Skeletal muscle satellite cell (primary cell): ENCODE results near the gene IL20RA.
"Not testable (repeated sequence)": the region's sequence is repeated elsewhere in the genome, so short reads cannot be mapped to it uniquely, and the experiment has no call there.

Source experiments
- H3K27me3 ChIP-seq: 2 replicates; pipeline ENCODE4 v1.7.0; 2013; ENCODE audit warnings: low read length; ENCODE audit not compliant: control insufficient read depth, insufficient read depth
- H3K36me3 ChIP-seq: 2 replicates; pipeline ENCODE4 v1.7.0; 2013; ENCODE audit warnings: mild to moderate bottlenecking, control low read depth, low read length; ENCODE audit not compliant: insufficient read depth
- H3K4me1 ChIP-seq: 2 replicates; pipeline ENCODE4 v1.7.0; 2013; ENCODE audit warnings: low read length; ENCODE audit not compliant: control insufficient read depth, insufficient read depth
- H3K4me2 ChIP-seq: 2 replicates; pipeline ENCODE4 v1.7.0; 2013; ENCODE audit warnings: mild to moderate bottlenecking, low read length
- H3K4me3 ChIP-seq: 2 replicates; pipeline ENCODE4 v1.7.0; 2013; ENCODE audit warnings: low read length
- H3K9ac ChIP-seq: 2 replicates; pipeline ENCODE4 v1.7.0; 2013; ENCODE audit warnings: mild to moderate bottlenecking, low read depth, low read length, moderate library complexity
- H3K9me3 ChIP-seq: replicated peaks from 2 replicates; pipeline ENCODE4 v1.7.0; 2013; ENCODE audit warnings: mild to moderate bottlenecking, control low read depth, low read length

IL20RA gene

DNA sequence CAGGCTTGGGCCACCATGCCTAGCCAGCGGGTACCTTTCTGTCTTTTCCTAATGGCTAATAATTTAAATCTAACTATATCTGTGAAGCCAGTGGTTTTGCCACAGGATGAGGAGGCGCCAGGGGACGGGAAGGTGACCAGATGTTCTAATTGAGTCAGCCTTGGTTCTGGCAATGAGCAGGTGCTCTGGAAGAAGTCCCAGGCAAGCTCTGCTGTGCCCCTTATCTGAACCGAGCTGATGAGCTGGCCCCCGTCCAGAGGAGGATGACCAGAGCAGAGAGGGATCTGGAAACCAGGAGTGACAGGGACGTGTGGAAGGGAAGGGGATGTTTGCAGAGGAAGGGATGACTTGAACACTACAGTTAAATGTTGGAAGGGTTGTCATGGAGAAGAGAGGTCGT lies 75.9 kb downstream of the IL20RA start:
- Histone ChIP-seq H3K4me2 (no peak overlapping the region), H3K9ac (no peak overlapping the region), H3K36me3 (no peaks in the 10 kb centered on the region), H3K9me3 (no peaks in the 10 kb centered on the region), H3K4me1 (no peaks in the 10 kb centered on the region), H3K27me3 (no peaks in the 10 kb centered on the region), H3K4me3 (no peak overlapping the region)

DNA sequence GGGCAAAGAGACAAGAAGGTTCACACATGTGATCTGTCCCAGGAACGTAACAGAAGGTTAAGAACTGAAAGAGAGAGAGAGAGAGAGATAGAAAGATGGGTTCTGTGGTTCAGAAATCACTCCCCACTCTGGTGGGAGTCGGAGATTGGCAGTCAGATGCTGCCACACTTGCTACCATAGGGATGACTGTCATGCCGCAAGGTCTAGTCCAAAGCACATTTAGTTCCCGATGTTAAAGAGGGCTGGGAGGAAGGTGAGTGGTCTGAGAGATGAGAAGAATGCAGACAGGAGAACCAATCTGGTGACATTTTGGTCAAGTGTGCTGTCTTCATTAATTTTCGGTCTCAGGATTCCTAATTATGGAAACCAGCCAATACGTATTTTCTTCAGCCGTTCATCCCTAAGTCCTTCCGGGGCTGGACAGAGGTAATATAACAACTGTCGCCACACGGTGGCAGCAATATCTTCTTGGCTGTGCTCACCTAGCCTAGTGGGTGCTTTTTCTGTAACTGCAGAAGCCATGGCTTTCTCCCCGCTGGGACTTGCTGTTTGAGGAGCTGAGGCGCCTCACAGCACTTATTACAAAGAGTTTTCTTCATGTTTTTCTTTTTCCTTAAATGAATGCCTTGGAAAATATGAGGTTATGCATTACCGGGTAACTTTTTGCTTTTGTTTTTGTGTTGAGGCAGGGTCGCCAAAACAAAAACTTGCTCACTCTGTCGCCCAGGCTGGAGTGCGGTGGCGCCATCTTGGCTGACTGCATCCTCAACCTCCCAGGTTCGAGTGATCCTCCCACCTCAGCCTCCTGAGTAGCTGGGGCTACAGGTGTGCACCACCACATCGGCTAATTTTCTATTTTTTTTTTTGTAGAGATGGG lies 76.7 kb downstream of the IL20RA start:
- no peaks in the 10 kb centered on the region for H3K36me3 ChIP-seq
- no peak overlapping the region for H3K9ac ChIP-seq
- H3K4me1 ChIP-seq = no peaks in the 10 kb centered on the region
- no peaks in the 10 kb centered on the region for H3K9me3 ChIP-seq
- H3K27me3 ChIP-seq = no peaks in the 10 kb centered on the region
- H3K4me2 ChIP-seq = no peak overlapping the region
- H3K4me3 ChIP-seq = no peak overlapping the region

DNA sequence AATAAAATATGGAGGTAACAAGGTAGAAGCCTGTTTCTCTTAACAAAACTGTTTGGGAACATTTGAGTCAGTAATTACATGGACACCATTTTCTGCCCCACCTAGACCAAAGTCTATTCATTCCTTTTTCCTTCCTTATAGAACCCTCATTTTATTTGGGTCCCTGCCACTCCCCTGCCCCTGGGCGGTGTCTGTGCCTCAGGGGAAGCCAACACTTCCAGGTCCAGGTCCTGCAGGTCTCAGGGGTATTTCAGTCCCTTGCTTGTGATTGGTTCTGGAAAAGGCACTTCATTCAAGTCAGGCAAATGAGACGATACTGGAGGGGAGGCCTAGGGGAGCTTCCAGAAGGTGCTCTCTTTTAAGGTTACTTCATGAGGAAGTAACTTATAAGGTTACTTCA lies 80.4 kb downstream of the IL20RA start:
- Histone ChIP-seq H3K4me2 (no peak overlapping the region), H3K9me3 (no peaks in the 10 kb centered on the region), H3K4me1 (no peaks in the 10 kb centered on the region), H3K27me3 (no peaks in the 10 kb centered on the region), H3K4me3 (no peak overlapping the region), H3K36me3 (no peaks in the 10 kb centered on the region), H3K9ac (no peak overlapping the region)

DNA sequence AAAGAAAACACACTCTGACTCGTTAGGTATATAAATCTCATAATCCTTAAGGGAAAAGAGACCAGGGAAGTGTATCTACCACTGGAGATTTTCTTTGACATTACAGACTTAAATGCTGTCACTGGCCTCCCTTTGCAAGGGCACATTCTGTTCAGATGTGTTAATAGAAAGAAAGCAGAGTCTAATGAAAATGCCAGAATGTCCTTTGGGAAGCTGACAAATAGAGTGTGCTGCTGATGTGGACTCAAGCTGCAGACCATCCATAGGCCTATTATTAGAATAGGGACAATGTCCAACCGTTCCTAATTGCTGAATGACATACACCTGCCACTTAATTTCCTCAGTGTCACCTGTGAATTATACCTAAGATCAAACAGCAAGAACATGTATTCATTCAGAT lies 81.5 kb downstream of the IL20RA start:
- no peaks in the 10 kb centered on the region for H3K27me3 ChIP-seq
- H3K4me3 ChIP-seq = no peak overlapping the region
- H3K9ac ChIP-seq = no peak overlapping the region
- no peaks in the 10 kb centered on the region for H3K4me1 ChIP-seq
- H3K36me3 ChIP-seq = no peaks in the 10 kb centered on the region
- H3K9me3 ChIP-seq = no peaks in the 10 kb centered on the region
- H3K4me2 ChIP-seq = no peak overlapping the region

DNA sequence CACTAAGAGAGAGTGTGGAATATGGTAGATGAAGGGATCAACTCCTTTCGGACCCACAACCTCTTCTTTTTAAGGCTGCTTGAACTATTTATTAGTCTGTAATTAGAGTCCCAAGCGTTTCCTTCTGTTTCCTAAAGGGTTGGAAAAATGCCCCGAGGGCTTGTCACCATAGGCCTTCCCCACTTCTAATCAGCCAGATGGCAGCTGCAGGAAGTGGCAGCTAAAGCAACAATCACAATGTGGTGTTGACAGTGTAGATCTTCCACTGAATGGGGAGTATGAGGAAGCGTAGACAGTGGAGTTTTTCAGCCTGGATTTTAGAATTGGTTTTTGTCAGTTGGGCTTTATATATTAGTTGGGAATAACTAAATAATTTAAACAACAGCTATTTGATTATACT lies 82.1 kb downstream of the IL20RA start:
- Histone ChIP-seq H3K9ac (no peak overlapping the region), H3K4me3 (no peak overlapping the region), H3K27me3 (no peaks in the 10 kb centered on the region), H3K36me3 (no peaks in the 10 kb centered on the region), H3K4me1 (no peaks in the 10 kb centered on the region), H3K4me2 (no peak overlapping the region), H3K9me3 (no peaks in the 10 kb centered on the region)

DNA sequence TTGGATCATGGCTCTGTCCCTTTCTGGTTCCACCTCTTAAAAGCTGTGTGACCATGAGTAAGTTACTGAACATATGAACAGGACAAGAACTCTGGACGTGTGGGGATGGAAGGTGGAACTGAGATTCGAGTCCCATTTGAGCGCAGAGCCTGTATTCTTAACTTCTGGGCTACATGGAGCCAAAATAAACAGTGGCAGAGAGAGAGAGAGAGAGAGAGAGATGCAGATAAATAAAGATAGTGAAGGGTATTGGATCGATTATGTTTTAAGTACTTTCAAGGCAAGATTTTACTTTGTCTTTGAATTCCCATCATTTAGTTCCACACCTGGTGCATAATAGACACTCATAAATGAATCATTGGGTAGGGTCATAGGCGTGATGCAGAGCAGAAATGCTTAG lies 82.9 kb downstream of the IL20RA start:
- H3K36me3 ChIP-seq = no peaks in the 10 kb centered on the region
- H3K27me3 ChIP-seq = no peaks in the 10 kb centered on the region
- no peak overlapping the region for H3K4me3 ChIP-seq
- H3K9ac ChIP-seq = no peak overlapping the region
- no peaks in the 10 kb centered on the region for H3K9me3 ChIP-seq
- no peak overlapping the region for H3K4me2 ChIP-seq
- no peaks in the 10 kb centered on the region for H3K4me1 ChIP-seq

DNA sequence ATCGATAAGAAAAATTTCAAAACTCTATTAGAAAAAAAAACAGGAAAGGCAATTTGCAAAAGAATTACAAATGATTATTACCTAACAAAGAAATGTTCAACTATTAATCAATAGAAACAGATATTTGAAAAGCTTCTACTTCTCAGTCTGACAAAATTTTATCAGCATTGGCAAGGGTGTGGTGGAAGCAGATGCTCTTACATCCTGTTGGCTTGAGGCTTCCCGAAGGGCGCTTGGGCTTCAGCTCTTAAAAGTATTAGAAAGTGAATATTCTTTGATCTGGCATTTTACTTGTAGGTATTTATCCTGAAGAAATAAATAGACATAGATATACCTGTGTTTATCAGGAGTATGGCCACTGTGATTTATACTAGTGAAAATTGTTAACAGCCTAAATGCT lies 84.0 kb downstream of the IL20RA start:
- Histone ChIP-seq H3K27me3 (no peaks in the 10 kb centered on the region), H3K9me3 (no peaks in the 10 kb centered on the region), H3K4me2 (no peak overlapping the region), H3K36me3 (no peaks in the 10 kb centered on the region), H3K4me1 (no peaks in the 10 kb centered on the region), H3K4me3 (no peak overlapping the region), H3K9ac (no peak overlapping the region)

DNA sequence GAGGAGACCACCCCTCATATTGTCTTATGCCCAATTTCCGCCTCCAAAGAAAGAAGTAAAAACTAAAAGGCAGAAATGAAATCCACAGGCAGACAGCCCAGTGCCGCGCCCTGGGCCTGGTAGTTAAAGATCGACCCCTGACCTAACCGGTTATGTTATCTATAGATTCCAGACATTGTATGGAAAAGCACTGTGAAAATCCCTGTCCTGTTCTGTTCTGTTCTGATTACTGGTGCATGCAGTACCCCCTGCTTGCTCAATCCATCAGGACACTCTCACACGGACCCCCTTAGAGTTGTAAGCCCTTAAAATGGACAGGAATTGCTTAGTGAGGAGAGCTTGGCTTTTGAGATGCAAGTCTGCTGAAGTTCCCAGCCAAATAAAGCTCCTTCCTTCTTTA lies 84.8 kb downstream of the IL20RA start:
- not testable (repeated sequence) for H3K4me3 ChIP-seq, H3K9ac ChIP-seq, H3K9me3 ChIP-seq, H3K27me3 ChIP-seq, H3K4me1 ChIP-seq, H3K36me3 ChIP-seq, H3K4me2 ChIP-seq

DNA sequence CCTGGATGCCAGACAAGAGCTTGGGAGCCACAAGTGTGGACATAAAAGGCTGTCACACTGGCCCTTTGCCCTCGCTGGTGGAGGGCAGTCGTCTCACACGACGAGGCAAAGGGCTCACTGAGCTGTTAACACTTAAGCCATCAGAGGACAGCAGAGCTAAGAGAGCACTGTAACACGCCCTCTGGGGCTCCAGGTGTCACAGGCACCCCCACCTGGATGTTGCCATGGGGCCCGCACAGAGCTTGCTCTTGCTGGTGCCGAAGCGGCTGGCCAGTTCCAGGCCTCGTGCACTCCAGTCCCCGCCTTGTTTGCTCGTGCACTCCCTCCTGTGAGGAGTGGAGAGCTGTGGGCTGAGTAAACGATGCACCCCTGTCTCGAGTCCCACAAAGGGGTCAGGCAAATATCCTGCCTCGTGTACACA lies 85.3 kb downstream of the IL20RA start:
- H3K4me3 ChIP-seq = no peak overlapping the region
- no peak overlapping the region for H3K9ac ChIP-seq
- no peaks in the 10 kb centered on the region for H3K4me1 ChIP-seq
- no peaks in the 10 kb centered on the region for H3K36me3 ChIP-seq
- no peak overlapping the region for H3K4me2 ChIP-seq
- no peaks in the 10 kb centered on the region for H3K9me3 ChIP-seq
- H3K27me3 ChIP-seq = no peaks in the 10 kb centered on the region

DNA sequence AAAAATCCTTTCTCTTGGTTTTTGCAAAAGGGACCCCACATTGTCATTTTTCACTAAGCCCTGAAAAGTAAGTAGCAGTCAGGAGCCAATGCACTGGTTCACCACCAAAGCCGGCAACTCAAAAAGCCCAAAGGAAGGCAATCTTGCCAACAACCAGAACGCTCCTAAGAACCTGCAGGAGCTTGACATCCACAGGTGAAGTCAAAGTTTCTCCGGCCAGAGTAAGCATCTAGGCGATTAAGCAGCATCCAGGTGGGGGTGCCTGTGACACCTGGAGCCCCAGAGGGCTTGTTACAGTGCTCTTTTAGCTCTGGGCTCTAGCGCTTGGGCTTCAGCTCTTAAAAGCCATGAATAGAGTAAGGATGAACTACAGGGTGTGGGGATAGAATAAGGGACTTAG lies 86.6 kb downstream of the IL20RA start:
- H3K4me2 ChIP-seq = no peak overlapping the region
- H3K4me3 ChIP-seq = no peak overlapping the region
- H3K4me1 ChIP-seq = no peaks in the 10 kb centered on the region
- no peak overlapping the region for H3K9ac ChIP-seq
- no peaks in the 10 kb centered on the region for H3K27me3 ChIP-seq
- H3K36me3 ChIP-seq = no peaks in the 10 kb centered on the region
- no peaks in the 10 kb centered on the region for H3K9me3 ChIP-seq

DNA sequence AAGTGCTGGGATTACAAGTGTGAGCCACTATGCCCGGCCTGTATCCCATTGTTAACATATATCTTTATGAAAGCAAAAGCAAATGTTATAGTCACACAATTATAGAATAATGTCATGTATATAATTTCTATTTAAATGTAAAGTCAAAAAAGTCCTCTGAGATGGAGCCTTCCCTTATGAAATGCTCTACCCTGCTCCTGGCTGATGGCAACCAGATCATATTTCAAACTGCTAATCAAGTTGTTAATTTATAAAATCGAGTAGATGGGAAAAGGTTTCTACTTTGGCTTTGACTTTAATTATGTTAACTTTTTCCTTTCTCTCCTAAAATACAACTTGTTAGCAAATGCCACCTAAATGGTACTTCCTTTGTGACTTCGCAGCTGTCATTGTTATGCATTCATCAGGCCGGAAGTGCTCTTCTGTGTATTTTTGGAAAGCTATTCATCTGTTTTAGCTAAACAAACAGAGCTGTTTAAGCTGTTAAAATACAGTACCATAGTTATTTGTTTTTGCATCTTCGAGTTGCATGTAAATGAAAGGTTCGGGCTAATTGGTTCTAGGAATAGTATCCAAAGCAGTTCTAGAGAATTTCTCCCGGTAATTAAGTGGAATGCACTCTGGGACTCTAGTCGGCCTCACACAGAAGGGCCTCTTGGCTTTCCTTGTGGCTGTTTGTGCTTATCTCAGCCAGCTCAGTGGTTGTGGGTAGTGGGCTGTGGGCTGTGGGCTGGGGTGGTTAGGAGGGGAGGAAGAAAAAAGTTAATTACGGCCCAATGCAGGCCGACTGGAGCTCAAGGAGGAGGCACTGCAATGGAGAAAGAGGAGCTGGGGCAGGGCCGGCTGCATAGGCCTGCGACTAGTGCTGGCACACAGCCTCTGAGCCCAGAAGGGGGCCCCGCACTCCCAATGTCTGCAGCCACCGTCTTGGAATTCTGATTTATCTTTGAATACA lies 87.9 kb downstream of the IL20RA start:
- Histone ChIP-seq H3K4me3 (no peak overlapping the region), H3K9me3 (no peaks in the 10 kb centered on the region), H3K4me2 (no peak overlapping the region), H3K9ac (no peak overlapping the region), H3K27me3 (no peaks in the 10 kb centered on the region), H3K4me1 (no peaks in the 10 kb centered on the region), H3K36me3 (no peaks in the 10 kb centered on the region)
